GM12873 (cell line): Measurements from ENCODE around the gene KAZN.

Source experiments
- TF ChIP-seq, protein P1 (sequence below): IDR thresholded peaks from 2 replicates; pipeline ENCODE4 v1.5.1; 2012; ENCODE audit warnings: low read depth, mild to moderate bottlenecking, moderate library complexity, low read length, control low read depth; ENCODE audit not compliant: insufficient read depth; ENCODE audit errors: missing control alignments

Gene KAZN

DNA sequence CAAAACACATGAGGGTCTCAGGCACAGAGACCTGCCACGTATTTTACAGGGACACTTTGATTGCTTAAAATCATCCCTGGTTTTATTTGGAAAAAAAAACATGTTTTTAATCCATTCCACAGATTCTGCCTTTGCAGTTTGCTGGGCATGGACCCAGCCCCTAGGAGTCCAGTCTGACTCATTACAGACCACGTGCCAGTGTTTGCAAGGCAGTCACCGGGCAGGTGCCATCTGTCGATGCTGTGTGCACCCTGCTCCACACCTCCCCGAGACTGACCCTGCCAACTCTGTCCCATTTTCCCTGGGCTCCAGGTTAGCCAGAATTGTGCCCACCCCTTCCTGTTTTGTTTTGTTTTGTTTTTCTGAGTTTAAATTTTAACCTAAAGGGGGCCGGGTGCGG is 406.6 kb downstream of the KAZN start:
- TF ChIP-seq, protein P1, sequence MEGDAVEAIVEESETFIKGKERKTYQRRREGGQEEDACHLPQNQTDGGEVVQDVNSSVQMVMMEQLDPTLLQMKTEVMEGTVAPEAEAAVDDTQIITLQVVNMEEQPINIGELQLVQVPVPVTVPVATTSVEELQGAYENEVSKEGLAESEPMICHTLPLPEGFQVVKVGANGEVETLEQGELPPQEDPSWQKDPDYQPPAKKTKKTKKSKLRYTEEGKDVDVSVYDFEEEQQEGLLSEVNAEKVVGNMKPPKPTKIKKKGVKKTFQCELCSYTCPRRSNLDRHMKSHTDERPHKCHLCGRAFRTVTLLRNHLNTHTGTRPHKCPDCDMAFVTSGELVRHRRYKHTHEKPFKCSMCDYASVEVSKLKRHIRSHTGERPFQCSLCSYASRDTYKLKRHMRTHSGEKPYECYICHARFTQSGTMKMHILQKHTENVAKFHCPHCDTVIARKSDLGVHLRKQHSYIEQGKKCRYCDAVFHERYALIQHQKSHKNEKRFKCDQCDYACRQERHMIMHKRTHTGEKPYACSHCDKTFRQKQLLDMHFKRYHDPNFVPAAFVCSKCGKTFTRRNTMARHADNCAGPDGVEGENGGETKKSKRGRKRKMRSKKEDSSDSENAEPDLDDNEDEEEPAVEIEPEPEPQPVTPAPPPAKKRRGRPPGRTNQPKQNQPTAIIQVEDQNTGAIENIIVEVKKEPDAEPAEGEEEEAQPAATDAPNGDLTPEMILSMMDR = no peak

DNA sequence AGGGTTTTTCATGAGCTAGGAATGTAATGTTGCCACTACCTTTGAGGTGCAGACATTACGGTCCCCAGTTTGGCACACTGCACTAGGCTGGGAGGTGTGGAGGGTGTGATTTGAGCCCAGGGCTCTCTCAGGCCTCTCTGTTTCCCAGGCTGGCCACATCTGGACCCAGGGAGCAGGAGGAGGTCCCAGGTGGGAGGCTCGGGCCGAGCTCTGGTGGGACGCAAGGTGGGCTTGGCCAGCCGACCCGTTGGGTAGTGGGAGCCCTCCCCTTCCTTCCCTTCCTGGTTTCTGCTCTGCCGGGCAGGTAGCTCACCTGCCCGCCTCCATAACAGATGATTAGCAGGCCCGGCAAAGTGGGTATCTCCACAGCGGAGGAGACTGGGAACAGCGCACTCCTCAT is 408.9 kb downstream of the KAZN start:
- TF ChIP-seq, protein P1 = no peak

DNA sequence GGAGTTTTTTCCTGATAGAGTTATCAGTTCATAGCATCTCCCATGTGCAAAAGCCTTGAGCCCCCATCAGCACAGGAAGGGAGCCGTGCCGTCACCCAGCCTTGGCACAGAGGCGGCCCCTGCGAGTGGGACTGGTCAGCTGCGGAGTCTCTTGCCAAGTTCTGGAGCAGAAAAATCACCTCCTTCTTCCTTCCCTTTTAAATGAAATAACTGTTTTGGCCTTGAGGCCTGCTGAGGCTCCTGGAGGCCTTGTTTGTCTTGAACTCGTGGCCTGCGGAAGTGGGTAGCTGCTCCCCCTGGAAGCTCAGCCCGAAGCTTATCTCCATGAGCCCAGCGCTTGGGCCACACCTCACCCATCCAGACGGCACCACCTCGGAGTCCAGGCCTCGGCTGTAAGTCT is 409.4 kb downstream of the KAZN start:
- TF ChIP-seq, protein P1 = no peak

DNA sequence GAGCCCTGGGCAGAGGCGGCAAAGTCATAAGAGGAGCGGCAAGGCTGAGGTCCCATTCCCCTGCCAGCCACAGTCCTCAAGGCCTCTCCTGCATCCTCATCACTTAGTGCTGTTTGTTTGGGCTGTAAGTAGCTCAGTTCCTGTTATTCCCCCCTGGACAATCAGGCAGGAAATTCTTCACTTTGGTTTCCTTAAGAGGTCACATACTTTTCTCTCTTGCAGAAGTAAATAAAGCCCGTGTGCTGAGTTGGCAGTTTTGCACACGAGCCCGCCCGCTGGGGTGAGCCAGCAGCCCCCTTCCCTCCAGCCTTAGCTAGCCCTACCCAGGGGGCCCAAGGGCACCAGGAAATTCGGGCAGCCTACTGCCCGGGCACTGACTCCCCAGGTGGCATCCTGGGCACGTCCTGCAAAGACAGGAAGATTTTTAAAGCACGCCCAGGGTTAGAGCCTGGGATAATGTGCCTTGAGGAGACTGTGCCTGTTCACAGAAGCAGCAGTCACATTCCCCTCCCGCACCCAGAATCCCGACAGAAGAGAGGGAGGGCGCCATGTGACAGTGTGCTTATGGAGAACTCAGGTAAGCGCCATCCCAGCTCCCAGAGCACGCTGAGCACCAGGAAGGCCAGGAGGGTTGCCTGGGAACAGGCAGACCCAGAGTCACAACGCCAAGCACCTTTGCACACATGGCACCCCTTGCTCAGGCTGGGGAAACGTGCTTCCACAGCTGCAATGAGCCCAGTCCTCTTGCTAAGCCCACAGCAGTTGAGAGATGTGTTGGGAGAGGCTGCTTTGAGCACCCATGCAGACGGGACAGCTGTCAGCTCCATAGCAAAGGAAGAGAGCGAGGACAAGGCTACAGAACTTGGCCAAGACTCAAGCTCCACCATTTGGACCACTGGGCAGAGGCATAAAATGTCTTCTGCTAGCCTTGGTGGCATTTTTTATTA is 410.6 kb downstream of the KAZN start:
- TF ChIP-seq, protein P1 = no peak

DNA sequence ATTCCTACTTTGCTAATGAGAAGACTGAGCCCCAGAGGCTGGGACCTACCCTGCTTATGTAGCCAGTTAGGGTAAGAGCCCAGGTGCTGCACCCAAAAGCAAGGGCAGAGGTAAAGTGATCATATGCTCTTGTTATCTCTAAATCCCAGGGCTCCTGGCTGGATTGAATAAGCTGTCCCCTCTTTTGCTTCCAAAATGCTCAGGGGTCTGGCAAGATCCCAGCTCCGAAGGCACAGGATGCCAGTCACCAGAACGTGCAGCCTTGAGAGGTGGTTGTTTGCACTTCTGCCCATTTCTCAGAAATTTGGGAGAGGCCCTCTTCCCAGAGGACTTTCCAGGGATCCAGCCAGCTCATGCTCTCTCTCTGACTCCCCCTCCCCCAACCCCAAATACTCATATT is 412.7 kb downstream of the KAZN start:
- TF ChIP-seq, protein P1 = no peak

DNA sequence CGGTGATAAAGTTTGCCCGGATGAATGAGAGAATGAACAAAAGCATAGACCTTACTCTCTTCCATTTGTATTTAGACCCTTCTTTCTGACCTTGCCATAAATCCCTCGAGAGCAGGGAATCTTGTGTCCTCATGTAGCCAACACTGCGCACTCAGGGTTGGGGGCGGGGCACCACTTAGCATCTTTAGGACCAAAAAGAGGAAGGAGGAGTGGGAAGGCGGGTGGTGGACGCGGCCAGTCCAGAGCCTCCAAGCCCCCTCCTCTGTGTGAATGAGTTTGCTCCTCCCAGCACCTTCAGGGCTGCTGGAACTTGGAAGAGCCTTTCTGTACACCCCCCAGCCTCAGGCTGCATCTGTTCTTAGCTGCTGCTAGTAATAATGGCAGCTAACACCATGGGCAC is 413.2 kb downstream of the KAZN start:
- TF ChIP-seq, protein P1 = no peak

DNA sequence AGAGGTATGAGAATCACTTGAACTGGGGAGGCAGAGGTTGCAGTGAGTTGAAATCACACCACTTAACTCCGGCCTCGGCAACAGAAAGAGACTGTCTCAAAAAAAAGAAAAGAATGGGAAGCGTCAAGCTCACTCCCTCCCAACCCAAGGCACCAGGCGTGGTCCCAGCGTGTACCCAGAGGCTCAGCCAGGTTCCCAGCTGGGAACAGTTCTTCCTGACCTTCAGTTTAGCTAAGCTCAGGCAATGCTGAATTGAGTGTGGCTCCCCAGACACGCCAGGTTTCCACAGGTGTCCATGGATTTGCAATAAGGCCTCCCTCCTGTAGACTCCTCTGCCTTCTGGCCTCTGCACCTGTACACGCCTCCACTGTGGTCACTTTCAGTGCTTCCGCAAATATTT is 414.3 kb downstream of the KAZN start:
- TF ChIP-seq, protein P1 = no peak
